Measurements from ENCODE around the gene ERCC3. TPM values are rescaled to one million over a fixed set of nuclear protein-coding genes. Genes with fewer than 3 reads are reported as not detected.
A peak's percentile ranks its signal among the peaks of the same experiment; 100 is the strongest.

The ERCC3 gene
- total and polyA plus RNA-seq, 2 of the 13 experiments (the other 11 are each of a cell fraction or from before 2014, with no cell fraction given) = 49.7 to 64.6 TPM

GRCh38 chr2:127255146-127255545, 38.8 kb downstream of the ERCC3 start:
- peaks cover 5% of the 10 kb centered on the region; the same call in 1 of the 2 replicates for H3K4me1 ChIP-seq (ENCODE audit: insufficient read depth, low read length)
- intact Hi-C loops (cut with micrococcal nuclease; ENCODE audit: unreplicated experiment) (no loop called here), in situ Hi-C loops (cut with HindIII; ENCODE audit: extremely low pct_ligation_motif_present, low pct_unique_long_range_greater_than_20kb) (no loop called here)
- ChIA-PET CTCF (ENCODE audit: low intra/inter-chr PET ratio, low total read pairs) (no interaction called here), POLR2A (no interaction called here)
- H3K9me3 ChIP-seq (ENCODE audit: low read length) = no peaks in the 10 kb centered on the region
- BruUV-seq (replicated peaks) = no TSS peak
- peaks cover 19 to 37% of the 10 kb centered on the region in 2 experiments; a peak in 4 of 5 replicates for H3K36me3 ChIP-seq (replicated peaks in 1 of 2; ENCODE audit: control insufficient read depth in 1 of 2, insufficient read depth in 2 of 2, low read length in 2 of 2)
- no peak overlapping the region for H3K9ac ChIP-seq (ENCODE audit: insufficient read depth, low read depth, low read length)
- no peak overlapping the region for H3K4me2 ChIP-seq (ENCODE audit: low read depth, low read length)
- ATAC-seq (no peak; the same call in 1 of the 3 replicates), FAIRE-seq (no peak), DNase-seq (ENCODE audit: low spot score) (peak; percentile 15)
- no peaks in the 10 kb centered on the region for H3K79me2 ChIP-seq (ENCODE audit: insufficient read depth, low read length)
- H3K27me3 ChIP-seq (ENCODE audit: control insufficient read depth in 1 of 2, insufficient read depth in 2 of 2, low read length in 2 of 2) = no peaks in the 10 kb centered on the region
- H4K20me1 ChIP-seq (ENCODE audit: insufficient read depth, low read length) = no peaks in the 10 kb centered on the region
- no peak overlapping the region for H3K4me3 ChIP-seq (replicated peaks in 1 of 3; ENCODE audit: insufficient read depth in 1 of 3, low read depth in 2 of 3, low read length in 3 of 3)
- H3K27ac ChIP-seq (ENCODE audit: extremely low read length, insufficient read depth, low read length) = no peak overlapping the region
- WGBS (ENCODE audit: low lambda C conversion rate) = 87% methylated on average over 2 of the region's 2 CpGs
- TF ChIP-seq KIAA2018 (CRISPR knock-in tag; IDR thresholded peaks at IDR 0.05; ENCODE audit: borderline replicate concordance) (no peak), ZNF543 (CRISPR knock-in tag; IDR thresholded peaks at IDR 0.05) (no peak), CREB3 (CRISPR knock-in tag; IDR thresholded peaks at IDR 0.05) (no peak), NFE2L2 (IDR thresholded peaks at IDR 0.05; ENCODE audit: low read length) (no peak), SNRNP70 (IDR thresholded peaks at IDR 0.05; ENCODE audit: low read depth, low read length) (no peak), TBX2 (CRISPR knock-in tag; IDR thresholded peaks at IDR 0.05; ENCODE audit: borderline replicate concordance) (no peak), NCOA5 (CRISPR knock-in tag; IDR thresholded peaks at IDR 0.05) (no peak), CREM (IDR thresholded peaks at IDR 0.05) (no peak), CREM (CRISPR knock-in tag; IDR thresholded peaks at IDR 0.05) (no peak), ZNF282 (IDR thresholded peaks at IDR 0.05; ENCODE audit: partially characterized antibody) (no peak), ZNF3 (CRISPR knock-in tag; IDR thresholded peaks at IDR 0.05) (no peak), HNRNPLL (IDR thresholded peaks at IDR 0.05; ENCODE audit: low read depth, low read length, poor library complexity, severe bottlenecking) (no peak), ZNF549 (CRISPR knock-in tag; IDR thresholded peaks at IDR 0.05) (no peak)
- no peak overlapping the region for H2AFZ ChIP-seq (ENCODE audit: low read length)
